ENCODE results near the gene MT1E.
"Not testable (repeated sequence)": the region's sequence is repeated elsewhere in the genome, so short reads cannot be mapped to it uniquely, and the experiment has no call there.

Gene MT1E

GRCh38 chr16:56674570-56674969, 49.0 kb downstream of the MT1E start:
- not testable (repeated sequence) for FAIRE-seq

DNA sequence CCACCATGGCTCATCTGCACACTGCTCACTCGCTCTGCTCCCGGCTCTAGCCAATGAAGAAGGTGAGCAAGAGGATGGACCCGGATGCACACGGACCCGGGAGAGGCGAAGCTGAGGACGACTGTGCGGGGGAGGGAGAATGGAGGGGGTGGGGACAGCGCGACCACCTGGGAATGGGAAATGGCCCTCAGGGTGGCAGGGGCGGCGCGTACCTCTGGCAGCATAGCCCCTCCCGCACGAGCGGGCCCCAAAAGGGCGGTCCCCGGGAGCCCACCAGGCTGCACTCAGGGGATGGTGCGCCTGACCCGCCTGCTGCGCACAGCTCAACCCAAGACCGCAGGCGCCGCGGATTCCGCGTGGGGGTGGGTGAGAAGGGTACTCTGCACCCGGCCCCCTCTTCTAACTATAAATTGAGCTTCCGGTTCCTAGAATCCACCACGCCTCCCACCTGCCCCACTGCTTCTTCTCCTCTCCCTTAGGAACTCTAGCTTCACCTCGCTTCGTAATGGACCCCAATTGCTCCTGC, 50.2 kb downstream of the MT1E start:
- no peak for FAIRE-seq

Data from A204.1 (cell line).